ENCODE data around the gene FIGNL1.

Gene FIGNL1

GRCh38 chr7:50492770-50493519, 42.8 kb upstream of the FIGNL1 start:
- TF ChIP-seq CTCF (IDR thresholded peaks at IDR 0.05; ENCODE audit: borderline replicate concordance, insufficient read depth, low read depth, low read length) = no peak
- no peak overlapping the region for H3K4me3 ChIP-seq (ENCODE audit: low read depth, low read length)

GRCh38 chr7:50491943-50492342, 41.8 kb upstream of the FIGNL1 start:
- TF ChIP-seq CTCF (IDR thresholded peaks at IDR 0.05; ENCODE audit: borderline replicate concordance, insufficient read depth, low read depth, low read length) = no peak
- H3K4me3 ChIP-seq (ENCODE audit: low read depth, low read length) = no peak overlapping the region

GRCh38 chr7:50491209-50491608, 41.1 kb upstream of the FIGNL1 start:
- no peak overlapping the region for H3K4me3 ChIP-seq (ENCODE audit: low read depth, low read length)
- TF ChIP-seq CTCF (IDR thresholded peaks at IDR 0.05; ENCODE audit: borderline replicate concordance, insufficient read depth, low read depth, low read length) = no peak

GRCh38 chr7:50488379-50488778, 38.2 kb upstream of the FIGNL1 start:
- no peak overlapping the region for H3K4me3 ChIP-seq (ENCODE audit: low read depth, low read length)
- TF ChIP-seq CTCF (IDR thresholded peaks at IDR 0.05; ENCODE audit: borderline replicate concordance, insufficient read depth, low read depth, low read length) = no peak

- H3K4me3 ChIP-seq (ENCODE audit: low read depth, low read length) = no peak overlapping the region
- TF ChIP-seq CTCF (IDR thresholded peaks at IDR 0.05; ENCODE audit: borderline replicate concordance, insufficient read depth, low read depth, low read length) = no peak
Observed at GRCh38 chr7:50486512-50486911, 36.4 kb upstream of the FIGNL1 start.

- H3K4me3 ChIP-seq (ENCODE audit: low read depth, low read length) = no peak overlapping the region
- TF ChIP-seq CTCF (IDR thresholded peaks at IDR 0.05; ENCODE audit: borderline replicate concordance, insufficient read depth, low read depth, low read length) = no peak
Observed at GRCh38 chr7:50481867-50482266, 31.7 kb upstream of the FIGNL1 start.

- no peak overlapping the region for H3K4me3 ChIP-seq (ENCODE audit: low read depth, low read length)
- no peak for TF ChIP-seq CTCF (IDR thresholded peaks at IDR 0.05; ENCODE audit: borderline replicate concordance, insufficient read depth, low read depth, low read length)
Observed at GRCh38 chr7:50480797-50481196, 30.6 kb upstream of the FIGNL1 start.

All from GM12875 (cell line).